MCF 10A (cell line): ENCODE data around the gene SIGLEC1. TPM values are rescaled to one million over a fixed set of nuclear protein-coding genes. Genes with fewer than 3 reads are reported as not detected.

Experiments
- BruUV-seq: library from RNA; stranded (reverse); fragments of 400-500 nt; replicated peaks from 2 replicates; lab custom pipeline; 2021; lab: Mats Ljungman, UMichigan
- CTCF ChIA-PET: fragments of 300-600 bp; sonication (Branson Sonifier 250); formaldehyde crosslinking; extraction: SDS; loops from one replicate; lab custom pipeline; 2021; ENCODE audit warnings: antibody characterized with exemption, inconsistent platforms; lab: Yijun Ruan, JAX
- POLR2A ChIA-PET: fragments of 300-600, 350-650 bp; sonication (Branson Sonifier 250); formaldehyde crosslinking; extraction: SDS; loops from one replicate; lab custom pipeline; 2020; ENCODE audit warnings: antibody characterized with exemption, inconsistent platforms; lab: Yijun Ruan, JAX
- DNase-seq: peaks from one replicate; pipeline ENCODE4 v3.0.0-alpha.2; 2018; ENCODE audit not compliant: unreplicated experiment
- H3K27ac Mint-ChIP-seq: one replicate; pipeline ENCODE4 v1.8.0; 2022; ENCODE audit warnings: mild to moderate bottlenecking, low read depth, mixed read lengths; ENCODE audit not compliant: unreplicated experiment
- H3K27me3 Mint-ChIP-seq: one replicate; pipeline ENCODE4 v1.8.0; 2022; ENCODE audit warnings: mixed read lengths; ENCODE audit not compliant: insufficient read depth, unreplicated experiment
- H3K36me3 Mint-ChIP-seq: one replicate; pipeline ENCODE4 v1.8.0; 2022; ENCODE audit warnings: mild to moderate bottlenecking, moderate library complexity, mixed read lengths; ENCODE audit not compliant: insufficient read depth, unreplicated experiment
- H3K4me1 Mint-ChIP-seq: one replicate; pipeline ENCODE4 v1.8.0; 2022; ENCODE audit warnings: mixed read lengths; ENCODE audit not compliant: insufficient read depth, unreplicated experiment
- H3K4me3 Mint-ChIP-seq: one replicate; pipeline ENCODE4 v1.8.0; 2022; ENCODE audit warnings: mild to moderate bottlenecking, moderate library complexity, mixed read lengths; ENCODE audit not compliant: unreplicated experiment
- H3K9me3 Mint-ChIP-seq: one replicate; pipeline ENCODE4 v1.8.0; 2022; ENCODE audit warnings: mixed read lengths; ENCODE audit not compliant: unreplicated experiment
- intact Hi-C: fragments of 100-400 bp; cut with micrococcal nuclease; formaldehyde crosslinking; loops from 2 replicates; pipeline ENCODE4 v1.14.1; 2022
- total RNA-seq: library from RNA; stranded (reverse); gene quantifications from 2 replicates; pipeline ENCODE4 v1.2.3, GENCODE V29; 2022
- TF ChIP-seq, protein P1 (sequence below): fragments of 200-600 bp; IDR thresholded peaks from one replicate; pipeline ENCODE4 v1.8.0; 2022; ENCODE audit warnings: antibody characterized with exemption, mild to moderate bottlenecking; ENCODE audit not compliant: unreplicated experiment

The SIGLEC1 gene
- total RNA-seq, 1 experiment from 2014 or later: not detected

DNA sequence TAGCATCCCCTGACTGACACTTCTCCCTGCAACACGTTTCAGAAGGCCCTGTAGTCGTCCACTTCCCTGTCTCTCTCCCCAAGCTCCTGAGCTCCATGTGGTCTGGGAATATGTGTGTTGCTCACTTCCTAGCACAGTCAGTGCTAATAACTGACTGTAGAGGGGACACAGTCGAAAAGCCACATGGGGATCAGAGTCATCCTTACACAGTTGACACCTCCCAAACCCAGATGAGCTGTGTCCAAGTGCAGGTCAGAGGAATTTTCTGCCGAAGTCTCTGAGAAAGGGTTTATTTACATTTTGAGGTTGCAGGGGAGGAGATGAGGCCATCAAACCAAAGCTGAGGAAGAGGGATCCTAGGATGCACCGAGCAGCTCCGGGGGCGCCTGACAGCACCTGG is 27.1 kb downstream of the SIGLEC1 start:
- Mint-ChIP-seq H3K27ac (no peak overlapping the region), H3K4me3 (no peak overlapping the region), H3K36me3 (no peaks in the 10 kb centered on the region), H3K27me3 (no peaks in the 10 kb centered on the region), H3K4me1 (peaks cover 16% of the 10 kb centered on the region), H3K9me3 (no peaks in the 10 kb centered on the region)
- no TSS peak for BruUV-seq
- TF ChIP-seq, protein P1, sequence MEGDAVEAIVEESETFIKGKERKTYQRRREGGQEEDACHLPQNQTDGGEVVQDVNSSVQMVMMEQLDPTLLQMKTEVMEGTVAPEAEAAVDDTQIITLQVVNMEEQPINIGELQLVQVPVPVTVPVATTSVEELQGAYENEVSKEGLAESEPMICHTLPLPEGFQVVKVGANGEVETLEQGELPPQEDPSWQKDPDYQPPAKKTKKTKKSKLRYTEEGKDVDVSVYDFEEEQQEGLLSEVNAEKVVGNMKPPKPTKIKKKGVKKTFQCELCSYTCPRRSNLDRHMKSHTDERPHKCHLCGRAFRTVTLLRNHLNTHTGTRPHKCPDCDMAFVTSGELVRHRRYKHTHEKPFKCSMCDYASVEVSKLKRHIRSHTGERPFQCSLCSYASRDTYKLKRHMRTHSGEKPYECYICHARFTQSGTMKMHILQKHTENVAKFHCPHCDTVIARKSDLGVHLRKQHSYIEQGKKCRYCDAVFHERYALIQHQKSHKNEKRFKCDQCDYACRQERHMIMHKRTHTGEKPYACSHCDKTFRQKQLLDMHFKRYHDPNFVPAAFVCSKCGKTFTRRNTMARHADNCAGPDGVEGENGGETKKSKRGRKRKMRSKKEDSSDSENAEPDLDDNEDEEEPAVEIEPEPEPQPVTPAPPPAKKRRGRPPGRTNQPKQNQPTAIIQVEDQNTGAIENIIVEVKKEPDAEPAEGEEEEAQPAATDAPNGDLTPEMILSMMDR: no peak
- ChIA-PET POLR2A (interaction anchor here (0.9 to 1.8 kb wide), 3 partner anchors 12 to 22 kb away, joined by 3 to 5 read pairs (median 5); no protein-coding TSS in a partner anchor), CTCF (interaction anchor here (1.4 to 6.5 kb wide), 4 partner anchors 9 to 33 kb away, joined by 3 to 51 read pairs (median 28); no protein-coding TSS in a partner anchor)
- intact Hi-C loops: no loop called here
- DNase-seq: no peak

DNA sequence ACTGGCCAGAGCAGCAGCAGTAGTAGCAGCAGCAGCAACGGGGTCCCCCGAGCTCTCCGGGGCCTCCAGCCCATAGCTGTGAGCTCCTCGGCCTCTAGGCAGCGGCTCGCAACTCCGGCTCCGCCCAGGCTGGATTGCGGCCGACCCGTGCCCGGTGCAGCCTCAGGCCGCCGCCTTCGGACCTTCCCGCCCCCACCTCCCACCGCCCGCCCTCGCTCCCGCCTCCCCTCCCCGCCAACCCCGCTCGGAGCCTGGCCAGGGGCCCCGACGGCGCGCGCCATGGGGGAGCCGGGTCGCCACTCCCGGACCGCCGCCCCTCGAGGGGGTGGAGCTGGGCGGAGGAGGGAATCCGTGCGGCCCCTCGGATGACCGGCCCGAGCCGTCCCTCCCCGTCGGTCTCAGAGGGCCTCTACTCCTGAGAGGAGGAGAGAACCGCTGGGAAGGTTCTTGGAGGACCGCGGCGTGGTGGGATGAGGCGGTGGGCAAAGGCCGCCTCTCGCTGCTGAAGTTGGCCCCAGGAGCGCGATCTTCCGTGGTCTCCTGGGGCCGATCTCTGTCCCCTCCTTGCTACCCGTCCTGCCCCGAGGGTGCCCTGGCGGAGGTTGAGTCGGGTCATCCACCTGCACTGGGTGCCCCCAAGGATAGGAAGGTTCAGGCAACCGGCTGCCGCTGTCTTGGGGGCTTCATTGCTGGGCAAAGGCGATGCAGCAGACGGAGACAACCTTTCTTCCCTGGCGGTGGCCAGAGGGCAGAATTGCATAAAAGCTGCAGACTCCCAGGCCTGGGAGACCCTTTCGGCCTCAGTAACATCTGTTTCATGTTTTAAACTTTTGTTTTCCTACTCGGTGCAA is 30.2 kb downstream of the SIGLEC1 start, which contains the start of gene ADAM33:
TSS of gene ADAM33 (minus strand) at position 80 of the 851 bp plus-strand sequence. CDS start at position 74, 6 bp downstream.
- TF ChIP-seq, protein P1: no peak
- H3K27ac Mint-ChIP-seq: no peak within 1 kb of the TSS
- intact Hi-C loops: no loop called here
- POLR2A ChIA-PET: no interaction called here
- no peak for DNase-seq
- H3K36me3 Mint-ChIP-seq: no peaks in the 10 kb centered on the region
- no peaks in the 10 kb centered on the region for H3K27me3 Mint-ChIP-seq
- peaks cover 9% of the 10 kb centered on the region for H3K4me1 Mint-ChIP-seq
- H3K9me3 Mint-ChIP-seq: no peaks in the 10 kb centered on the region
- H3K4me3 Mint-ChIP-seq: no peak within 1 kb of the TSS
- CTCF ChIA-PET: interaction anchor here (0.5 to 1.1 kb wide), 4 partner anchors 78 to 210 kb away, joined by 3 to 4 read pairs (median 3); no protein-coding TSS in a partner anchor
- BruUV-seq: no TSS peak

DNA sequence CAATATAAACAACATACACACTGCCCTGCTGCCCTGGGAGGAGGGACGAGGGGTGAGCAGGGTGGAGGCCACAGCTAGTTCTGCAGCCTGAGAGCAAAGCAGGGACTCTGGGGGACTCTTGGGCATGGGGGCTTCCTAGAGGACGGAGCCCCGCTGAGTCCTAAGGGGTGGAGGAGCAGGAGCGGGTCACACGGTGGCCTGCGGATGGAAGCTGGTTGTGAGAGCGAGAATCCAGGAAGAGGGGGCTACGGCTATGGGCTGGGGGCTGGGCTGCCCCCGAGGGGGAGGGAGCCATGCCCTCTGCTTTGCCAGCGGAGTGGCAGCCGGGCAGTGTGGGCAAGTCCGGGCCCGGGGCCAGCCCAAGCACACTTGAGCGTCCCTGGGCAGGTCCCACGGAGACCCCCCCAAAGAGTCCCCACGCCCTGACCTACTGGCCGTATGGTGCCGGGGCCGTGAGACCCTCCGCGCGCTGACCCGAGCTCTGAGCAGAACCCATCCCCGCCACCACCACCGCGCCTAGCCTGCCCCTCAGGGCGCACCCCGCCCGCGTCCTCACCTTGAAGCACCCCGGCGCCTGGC is 31.0 kb downstream of the SIGLEC1 start:
- Mint-ChIP-seq H3K36me3 (no peaks in the 10 kb centered on the region), H3K27ac (no peak overlapping the region), H3K4me1 (peaks cover 2% of the 10 kb centered on the region), H3K27me3 (peaks cover 5% of the 10 kb centered on the region), H3K4me3 (no peak overlapping the region), H3K9me3 (no peaks in the 10 kb centered on the region)
- POLR2A ChIA-PET: interaction anchor here (0.7 kb wide), 2 partner anchors 15 to 30 kb away, joined by 3 read pairs; no protein-coding TSS in a partner anchor
- BruUV-seq: no TSS peak
- no peak for DNase-seq
- TF ChIP-seq, protein P1: no peak
- intact Hi-C loops: no loop called here
- CTCF ChIA-PET: interaction anchor here (1.1 to 8.9 kb wide), 2 partner anchors 27 to 174 kb away, joined by 4 to 154 read pairs; no protein-coding TSS in a partner anchor
